ENCODE data around the gene PPT1. TPM values are rescaled to one million over a fixed set of nuclear protein-coding genes. Genes with fewer than 3 reads are reported as not detected.

PPT1 gene
- total RNA-seq, 1 donor from 2014 or later = 102 TPM

DNA sequence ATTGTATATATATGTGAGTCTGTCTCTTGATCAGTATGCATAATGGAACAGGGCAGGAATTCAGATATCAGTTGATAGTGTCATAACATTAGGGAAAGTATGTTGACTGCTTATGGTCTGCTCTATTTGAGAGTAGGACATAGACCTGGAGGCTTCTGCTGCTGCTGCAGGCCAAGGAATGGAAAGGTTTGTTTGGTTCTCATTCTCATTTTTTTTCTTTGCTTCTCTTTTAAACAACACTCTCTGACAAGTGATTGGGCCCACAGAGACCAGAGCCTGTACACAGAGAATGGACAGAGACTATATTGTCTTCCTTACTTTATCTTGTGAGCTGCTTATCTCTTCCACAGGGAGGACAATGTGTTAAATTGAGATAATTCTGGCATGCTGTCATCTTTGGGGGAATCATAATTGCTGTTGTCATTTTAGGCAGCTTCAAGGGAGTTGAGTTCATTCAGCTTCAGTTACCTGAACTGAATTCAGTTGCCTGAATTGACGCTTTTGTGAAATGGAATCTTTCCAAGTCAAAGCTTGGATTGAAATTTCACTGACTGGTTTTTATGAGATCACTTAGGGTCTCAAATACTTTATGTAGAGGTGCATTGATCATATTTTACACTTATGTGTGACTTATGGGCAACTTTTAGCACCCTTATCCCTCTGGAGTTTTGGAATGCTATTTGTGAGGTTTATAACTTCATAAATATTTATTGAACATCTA is 39.6 kb downstream of the PPT1 start:
- peak overlapping the region; percentile 3 for H3K4me3 Mint-ChIP-seq
- H3K4me1 Mint-ChIP-seq = peaks cover 75% of the 10 kb centered on the region
- H3K27me3 Mint-ChIP-seq = no peaks in the 10 kb centered on the region
- no peak for DNase-seq
- H3K36me3 Mint-ChIP-seq (ENCODE audit: low read depth) = peaks cover 62% of the 10 kb centered on the region
- intact Hi-C loops (cut with micrococcal nuclease) = loop anchor here (2.0 kb wide), 1 partner anchor 17 kb away; the partner anchor contains the start of gene CAP1
- no peaks in the 10 kb centered on the region for H3K9me3 Mint-ChIP-seq
- H3K27ac Mint-ChIP-seq = peak overlapping the region; percentile 82

GRCh38 chr1:40056519-40057309 is 40.3 kb downstream of the PPT1 start:
- no peaks in the 10 kb centered on the region for H3K27me3 Mint-ChIP-seq
- H3K27ac Mint-ChIP-seq = peak overlapping the region; percentile 82
- no peak for DNase-seq
- peak overlapping the region; percentile 3 for H3K4me3 Mint-ChIP-seq
- no peaks in the 10 kb centered on the region for H3K9me3 Mint-ChIP-seq
- peaks cover 60% of the 10 kb centered on the region for H3K36me3 Mint-ChIP-seq (ENCODE audit: low read depth)
- H3K4me1 Mint-ChIP-seq = peaks cover 73% of the 10 kb centered on the region
- intact Hi-C loops (cut with micrococcal nuclease) = no loop called here

DNA sequence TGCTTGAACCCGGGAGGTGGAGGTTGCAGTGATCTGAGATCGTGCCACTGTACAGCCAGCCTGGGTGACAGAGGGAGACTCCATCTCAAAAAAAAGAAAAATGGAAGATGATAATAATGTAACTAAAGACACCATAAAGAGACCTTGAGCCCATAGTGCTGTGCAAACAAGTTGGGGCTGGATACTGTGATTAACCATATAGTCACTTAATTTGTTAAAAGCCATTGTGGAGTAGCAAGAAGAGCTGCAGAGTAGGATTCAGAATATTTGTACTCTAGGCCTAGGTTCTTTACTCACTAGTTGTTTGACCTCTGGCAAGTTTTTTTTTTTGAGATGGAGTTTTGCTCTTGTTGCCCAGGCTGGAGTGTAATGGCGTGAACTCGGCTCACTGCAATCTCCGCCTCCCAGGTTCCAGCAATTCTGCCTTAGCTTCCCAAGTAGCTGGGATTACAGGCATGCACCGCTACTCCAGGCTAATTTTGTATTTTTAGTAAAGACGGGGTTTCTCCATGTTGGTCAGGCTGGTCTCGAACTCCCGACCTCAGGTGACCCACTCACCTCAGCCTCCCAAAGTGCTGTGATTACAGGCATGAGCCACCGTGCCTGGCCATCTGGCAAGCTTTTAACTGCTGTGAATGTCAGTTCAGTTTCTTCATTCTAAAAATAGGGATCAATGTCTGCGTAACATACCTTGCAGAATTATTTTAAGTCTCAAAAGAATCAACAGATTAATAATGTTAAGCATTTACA is 43.7 kb downstream of the PPT1 start:
- Mint-ChIP-seq H3K27me3 (no peaks in the 10 kb centered on the region), H3K27ac (peak overlapping the region; percentile 4), H3K4me1 (peaks cover 68% of the 10 kb centered on the region), H3K4me3 (no peak overlapping the region), H3K9me3 (no peaks in the 10 kb centered on the region), H3K36me3 (ENCODE audit: low read depth) (peaks cover 58% of the 10 kb centered on the region)
- DNase-seq = no peak
- intact Hi-C loops (cut with micrococcal nuclease) = no loop called here

- H3K9me3 Mint-ChIP-seq = no peaks in the 10 kb centered on the region
- peaks cover 63% of the 10 kb centered on the region for H3K4me1 Mint-ChIP-seq
- no peak for DNase-seq
- peak overlapping the region; percentile 68 for H3K27ac Mint-ChIP-seq
- H3K4me3 Mint-ChIP-seq = peak overlapping the region; percentile 15
- peaks cover 58% of the 10 kb centered on the region for H3K36me3 Mint-ChIP-seq (ENCODE audit: low read depth)
- intact Hi-C loops (cut with micrococcal nuclease) = no loop called here
- H3K27me3 Mint-ChIP-seq = no peaks in the 10 kb centered on the region
These were observed 46.2 kb downstream of the PPT1 start for GRCh38 chr1:40050863-40051262.

- intact Hi-C loops (cut with micrococcal nuclease) = loop anchor here (1.0 kb wide), 1 partner anchor 10 kb away; no protein-coding TSS in a partner anchor
- peaks cover 66% of the 10 kb centered on the region for H3K4me1 Mint-ChIP-seq
- no peaks in the 10 kb centered on the region for H3K27me3 Mint-ChIP-seq
- peak overlapping the region; percentile 45 for H3K4me3 Mint-ChIP-seq
- DNase-seq = no peak
- H3K9me3 Mint-ChIP-seq = no peaks in the 10 kb centered on the region
- peaks cover 63% of the 10 kb centered on the region for H3K36me3 Mint-ChIP-seq (ENCODE audit: low read depth)
- peak overlapping the region; percentile 77 for H3K27ac Mint-ChIP-seq
These were observed 47.3 kb downstream of the PPT1 start for GRCh38 chr1:40049725-40050124.

DNA sequence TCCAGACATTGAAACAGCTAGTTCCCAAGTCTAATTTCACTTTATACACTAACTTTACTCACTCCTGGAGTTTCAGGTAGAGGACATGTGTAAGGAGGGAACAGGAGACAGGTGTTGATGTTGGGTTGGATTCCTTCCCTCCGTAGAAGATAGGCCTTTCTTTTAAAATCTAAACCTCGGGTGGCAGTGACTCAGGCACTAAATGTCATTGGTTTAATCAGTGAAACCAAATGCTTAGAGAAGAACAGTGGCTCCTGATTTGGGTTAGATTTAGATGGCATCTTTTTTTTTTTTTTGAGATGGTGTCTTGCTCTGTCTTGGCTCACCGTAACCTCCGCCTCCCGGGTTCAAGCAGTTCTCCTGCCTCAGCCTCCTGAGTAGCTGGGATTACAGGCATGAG is 49.3 kb downstream of the PPT1 start:
- Mint-ChIP-seq H3K27ac (peak overlapping the region; percentile 87), H3K27me3 (no peaks in the 10 kb centered on the region), H3K4me1 (peaks cover 69% of the 10 kb centered on the region), H3K4me3 (peak overlapping the region; percentile 67), H3K36me3 (ENCODE audit: low read depth) (peaks cover 66% of the 10 kb centered on the region), H3K9me3 (no peaks in the 10 kb centered on the region)
- intact Hi-C loops (cut with micrococcal nuclease) = no loop called here
- no peak for DNase-seq

DNA sequence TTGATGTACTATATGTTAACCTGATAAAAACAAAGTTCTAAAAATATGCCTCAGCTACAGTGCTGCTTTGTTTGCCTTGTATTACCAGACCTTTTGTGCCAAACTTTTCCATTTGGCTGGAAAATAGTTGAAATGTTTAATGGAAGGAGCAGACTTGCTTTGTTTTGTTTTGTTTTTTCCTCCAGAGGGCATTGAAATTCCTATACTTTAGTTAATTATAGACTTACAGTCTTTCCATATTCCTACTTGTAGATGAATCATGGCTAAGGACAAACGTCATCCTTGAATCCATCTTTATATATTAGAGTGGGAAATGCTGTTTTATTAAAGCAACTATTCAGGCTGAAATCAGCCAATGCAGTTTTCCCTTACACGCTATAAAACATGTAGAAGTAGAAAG is 49.8 kb downstream of the PPT1 start:
- no peaks in the 10 kb centered on the region for H3K27me3 Mint-ChIP-seq

DNA sequence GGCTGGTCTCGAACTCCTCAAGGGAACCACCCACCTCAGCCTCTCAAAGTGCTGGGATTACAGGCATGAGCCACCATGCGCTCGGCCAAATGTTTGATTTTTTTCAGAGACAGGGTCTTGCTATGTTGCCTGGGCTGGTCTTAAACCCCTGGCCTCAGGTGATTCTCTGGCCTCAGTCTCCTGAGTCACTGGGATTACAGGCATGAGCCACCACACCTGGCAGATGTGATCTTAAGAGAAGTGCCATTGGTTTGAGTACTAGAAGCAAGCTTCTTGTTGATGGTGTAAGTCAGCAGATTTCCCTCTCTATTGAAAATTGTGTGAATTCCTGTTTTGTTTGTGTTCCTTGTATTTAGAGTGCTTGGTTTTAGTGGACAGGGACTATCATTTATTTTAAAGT is 51.3 kb downstream of the PPT1 start:
- Mint-ChIP-seq H3K36me3 (ENCODE audit: low read depth) (peaks cover 71% of the 10 kb centered on the region), H3K27me3 (no peaks in the 10 kb centered on the region), H3K27ac (peak overlapping the region; percentile 51), H3K4me1 (peaks cover 72% of the 10 kb centered on the region), H3K4me3 (peak overlapping the region; percentile 79), H3K9me3 (no peaks in the 10 kb centered on the region)
- no peak for DNase-seq
- intact Hi-C loops (cut with micrococcal nuclease) = no loop called here

More for the DNA sequence above, 49.8 kb downstream of the PPT1 start:
- DNase-seq = no peak
- Mint-ChIP-seq H3K4me3 (peak overlapping the region; percentile 67), H3K36me3 (ENCODE audit: low read depth) (peaks cover 69% of the 10 kb centered on the region), H3K27ac (peak overlapping the region; percentile 87), H3K9me3 (no peaks in the 10 kb centered on the region), H3K4me1 (peaks cover 73% of the 10 kb centered on the region)
- intact Hi-C loops (cut with micrococcal nuclease) = no loop called here

GRCh38 chr1:40045182-40045581 is 51.9 kb downstream of the PPT1 start:
- peak overlapping the region; percentile 68 for H3K27ac Mint-ChIP-seq
- no peak for DNase-seq
- H3K9me3 Mint-ChIP-seq = no peaks in the 10 kb centered on the region
- intact Hi-C loops (cut with micrococcal nuclease) = no loop called here
- H3K27me3 Mint-ChIP-seq = no peaks in the 10 kb centered on the region
- peaks cover 73% of the 10 kb centered on the region for H3K36me3 Mint-ChIP-seq (ENCODE audit: low read depth)
- peaks cover 74% of the 10 kb centered on the region for H3K4me1 Mint-ChIP-seq
- H3K4me3 Mint-ChIP-seq = peak overlapping the region; percentile 79

DNA sequence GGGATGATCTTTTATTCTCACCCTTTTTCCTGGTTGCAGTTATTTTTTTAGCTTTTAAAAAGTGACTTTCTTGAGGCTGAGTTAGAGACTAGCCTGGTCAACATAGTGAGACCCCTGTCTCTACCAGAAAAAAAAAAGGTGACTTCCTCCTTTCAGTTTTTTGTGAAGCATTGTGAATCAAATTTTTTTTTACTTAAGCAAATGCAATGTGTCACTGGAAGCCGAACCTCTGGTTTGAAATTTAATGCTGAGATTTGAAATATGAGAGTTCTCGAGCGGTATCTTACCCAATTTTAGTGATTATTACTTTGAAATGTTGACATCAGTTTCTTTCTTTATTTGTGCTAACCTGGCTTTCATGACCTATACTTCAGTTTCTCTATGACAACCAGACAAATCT is 52.9 kb downstream of the PPT1 start:
- Mint-ChIP-seq H3K4me1 (peaks cover 67% of the 10 kb centered on the region), H3K9me3 (no peaks in the 10 kb centered on the region), H3K4me3 (peak overlapping the region; percentile 93), H3K27ac (peak overlapping the region; percentile 71), H3K36me3 (ENCODE audit: low read depth) (peaks cover 64% of the 10 kb centered on the region), H3K27me3 (no peaks in the 10 kb centered on the region)
- intact Hi-C loops (cut with micrococcal nuclease) = loop anchor here (5.0 kb wide), 2 partner anchors 87 to 343 kb away; partner anchors contain the start of gene MFSD2A
- no peak for DNase-seq

DNA sequence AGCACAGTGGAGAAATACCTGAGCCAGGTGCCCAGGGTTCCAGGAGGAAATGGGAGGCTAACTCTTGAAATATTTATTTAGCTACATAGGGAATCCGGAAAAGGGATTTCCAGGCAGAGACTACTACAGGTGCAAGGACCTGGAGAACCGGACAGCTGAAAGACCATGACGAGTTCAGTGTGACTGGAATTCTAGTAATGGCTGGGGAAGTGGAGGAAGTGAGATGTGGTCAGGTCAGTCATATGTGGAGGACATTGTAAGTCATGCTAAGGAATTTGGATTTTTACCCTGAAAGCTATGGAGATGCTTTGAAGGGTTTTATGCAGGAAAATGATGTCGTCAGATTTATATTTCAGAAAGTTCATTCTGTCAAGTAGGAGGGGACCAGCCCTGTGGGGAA is 54.7 kb downstream of the PPT1 start:
- peak overlapping the region; percentile 76 for H3K27ac Mint-ChIP-seq
- H3K36me3 Mint-ChIP-seq (ENCODE audit: low read depth) = peaks cover 51% of the 10 kb centered on the region
- intact Hi-C loops (cut with micrococcal nuclease) = loop anchor here (5.0 kb wide), 2 partner anchors 85 to 345 kb away; partner anchors contain the start of gene MFSD2A
- H3K4me3 Mint-ChIP-seq = peak overlapping the region; percentile 93
- no peak for DNase-seq
- no peaks in the 10 kb centered on the region for H3K9me3 Mint-ChIP-seq
- H3K27me3 Mint-ChIP-seq = no peaks in the 10 kb centered on the region
- peaks cover 63% of the 10 kb centered on the region for H3K4me1 Mint-ChIP-seq

DNA sequence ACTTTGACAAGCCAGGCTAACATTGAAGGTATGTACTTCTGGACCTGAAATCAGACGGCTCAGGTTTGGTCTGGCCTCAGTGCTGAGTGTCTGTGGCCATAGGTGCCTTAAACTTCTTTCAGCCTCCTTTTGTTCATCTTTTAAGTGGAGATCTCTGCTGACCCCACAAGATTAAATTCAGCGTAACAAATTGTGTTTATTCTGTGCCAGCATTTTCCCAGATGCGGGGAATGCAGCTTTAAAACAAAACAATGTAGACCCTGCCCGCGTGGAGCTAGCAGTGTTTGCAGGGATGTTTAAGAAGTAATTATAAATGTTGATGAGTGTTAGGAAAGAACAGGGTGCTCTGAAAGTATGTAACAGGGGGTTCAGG is 55.6 kb downstream of the PPT1 start:
- Mint-ChIP-seq H3K27ac (peak overlapping the region; percentile 95), H3K9me3 (no peaks in the 10 kb centered on the region), H3K27me3 (no peaks in the 10 kb centered on the region), H3K4me1 (peaks cover 67% of the 10 kb centered on the region), H3K36me3 (ENCODE audit: low read depth) (peaks cover 49% of the 10 kb centered on the region), H3K4me3 (peak overlapping the region; percentile 93)
- intact Hi-C loops (cut with micrococcal nuclease) = loop anchor here (2.0 to 5.0 kb wide), 4 partner anchors 17 to 937 kb away; partner anchors contain the start of genes CTPS1 and MFSD2A
- DNase-seq = no peak
